HepG2 (cell line): ENCODE data around the gene SFI1. TPM values are rescaled to one million over a fixed set of nuclear protein-coding genes. Genes with fewer than 3 reads are reported as not detected.

ENCODE experiments used
- ARNT2 ChIP-seq: sonication (generic); formaldehyde crosslinking; IDR thresholded peaks from 2 replicates; pipeline ENCODE4 v1.8.0; 2022; ENCODE audit warnings: mild to moderate bottlenecking, low read depth, missing genetic modification reagents, moderate library complexity
- DRAP1 ChIP-seq: IDR thresholded peaks from 2 replicates; pipeline ENCODE4 v1.6.1; 2016; ENCODE audit warnings: missing genetic modification reagents, missing compliant biosample characterization
- GLI4 ChIP-seq: sonication (generic); formaldehyde crosslinking; IDR thresholded peaks from 2 replicates; pipeline ENCODE4 v1.5.1; 2020; ENCODE audit warnings: missing genetic modification reagents, mild to moderate bottlenecking, moderate library complexity, borderline replicate concordance
- KDM5A ChIP-seq: fragments of 200-600 bp; sonication (generic); IDR thresholded peaks from 2 replicates; pipeline ENCODE4 v1.7.0; 2018; ENCODE audit warnings: antibody characterized with exemption, mild to moderate bottlenecking, low read length, borderline replicate concordance
- PLSCR1 ChIP-seq: sonication (generic); formaldehyde crosslinking; IDR thresholded peaks from 2 replicates; pipeline ENCODE4 v1.5.0; 2020; ENCODE audit warnings: missing genetic modification reagents, mild to moderate bottlenecking, borderline replicate concordance
- SALL2 ChIP-seq: sonication (generic); formaldehyde crosslinking; IDR thresholded peaks from 2 replicates; pipeline ENCODE4 v1.8.1; 2023; ENCODE audit warnings: mild to moderate bottlenecking, missing genetic modification reagents, inconsistent platforms
- STAT6 ChIP-seq: sonication (generic); formaldehyde crosslinking; IDR thresholded peaks from 2 replicates; pipeline ENCODE4 v1.4.0; 2020; ENCODE audit warnings: missing genetic modification reagents, mild to moderate bottlenecking, borderline replicate concordance
- ZGPAT ChIP-seq: IDR thresholded peaks from 2 replicates; pipeline ENCODE4 v1.6.1; 2016; ENCODE audit warnings: mild to moderate bottlenecking
- ZNF256 ChIP-seq: sonication (generic); formaldehyde crosslinking; conservative IDR thresholded peaks from 2 replicates; pipeline ENCODE4 v1.4.0; 2020; ENCODE audit warnings: missing genetic modification reagents
- ZNF772 ChIP-seq: sonication (generic); formaldehyde crosslinking; IDR thresholded peaks from 2 replicates; pipeline ENCODE4 v1.5.0; 2020; ENCODE audit warnings: mild to moderate bottlenecking, missing genetic modification reagents
- ZNF839 ChIP-seq: sonication (generic); formaldehyde crosslinking; IDR thresholded peaks from 2 replicates; pipeline ENCODE4 v1.4.0; 2020; ENCODE audit warnings: missing genetic modification reagents, mild to moderate bottlenecking, borderline replicate concordance
- ZSCAN21 ChIP-seq: sonication (generic); formaldehyde crosslinking; IDR thresholded peaks from 2 replicates; pipeline ENCODE4 v1.8.0; 2022; ENCODE audit warnings: mild to moderate bottlenecking, missing genetic modification reagents, moderate library complexity, borderline replicate concordance
- polyA plus RNA-seq, 8 experiments: library from polyadenylated mRNA; depleted of rRNA in 3 of 8; stranded (reverse) in 7 of 8; unstranded in 1 of 8; fragments of >200 nt; fragmentation: Illumina TruSeq in 4 of 8; extraction: Trizol in 4 of 8; gene quantifications; 2 replicates each; pipeline versions ENCODE4 v1.2.1 to v1.2.3, GENCODE V29; 2011 to 2016; ENCODE audit warnings: low read depth in 4 of 8, missing spikeins in 1 of 8, mixed read lengths in 1 of 8; ENCODE audit not compliant: insufficient read depth in 1 of 8
- total RNA-seq, 5 experiments: library from RNA; depleted of rRNA; stranded (reverse); fragments of >200 nt; fragmentation: Illumina TruSeq; extraction: Trizol; gene quantifications; 2 replicates each; pipeline ENCODE4 v1.2.3, GENCODE V29; 2016; ENCODE audit warnings: low read depth in 1 of 5

Gene SFI1
- total and polyA plus RNA-seq, 2 of the 13 experiments (the other 11 are each of a cell fraction or from before 2014, with no cell fraction given): 20.5 to 40.1 TPM

- TF ChIP-seq STAT6 (0 out of 2 replicates have a peak, but pooled peaks have one; percentile 29), ZNF256 (CRISPR knock-in tag) (peak; percentile 91), DRAP1 (no peak), ZNF839 (CRISPR knock-in tag) (peak; percentile 48; the same call in 1 of the 2 replicates), GLI4 (CRISPR knock-in tag) (0 out of 2 replicates have a peak, but pooled peaks have one; percentile 11), PLSCR1 (peak; percentile 58; the same call in 1 of the 2 replicates), ZNF772 (CRISPR knock-in tag) (peak; percentile 64; the same call in 1 of the 2 replicates), ARNT2 (CRISPR knock-in tag) (no peak), KDM5A (0 out of 2 replicates have a peak, but pooled peaks have one; percentile 25), ZSCAN21 (CRISPR knock-in tag) (peak; percentile 55), SALL2 (CRISPR knock-in tag) (peak; percentile 76; the same call in 1 of the 2 replicates), ZGPAT (0 out of 2 replicates have a peak, but pooled peaks have one; percentile 43)
Measured at GRCh38 chr22:31496007-31496734, at the start of gene SFI1 (continued).
